ENCODE data around the gene CA6.

DNA sequence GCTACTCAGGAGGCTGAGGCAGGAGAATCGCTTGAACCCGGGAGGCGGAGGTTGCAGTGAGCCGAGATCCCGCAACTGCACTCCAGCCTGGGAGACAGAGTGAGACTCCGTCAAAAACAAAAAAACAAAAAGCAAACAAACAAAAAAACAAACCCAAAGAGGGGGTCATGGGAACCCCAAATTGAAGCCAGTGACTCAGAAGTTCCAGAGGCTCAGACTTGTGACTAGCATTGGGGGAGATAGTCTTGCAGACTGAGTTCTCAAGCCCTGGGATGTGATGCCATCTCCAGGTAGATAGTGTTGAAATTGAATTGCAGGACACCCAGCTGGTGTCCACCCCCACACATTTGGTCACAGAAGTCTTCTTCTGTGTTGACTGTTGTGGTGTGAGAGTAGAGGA lies 42.3 kb upstream of the CA6 start:
- TF ChIP-seq TAF1 (IDR thresholded peaks at IDR 0.05; ENCODE audit: borderline replicate concordance, insufficient read depth, low read length), result no peak
- TF ChIP-seq, protein P1, sequence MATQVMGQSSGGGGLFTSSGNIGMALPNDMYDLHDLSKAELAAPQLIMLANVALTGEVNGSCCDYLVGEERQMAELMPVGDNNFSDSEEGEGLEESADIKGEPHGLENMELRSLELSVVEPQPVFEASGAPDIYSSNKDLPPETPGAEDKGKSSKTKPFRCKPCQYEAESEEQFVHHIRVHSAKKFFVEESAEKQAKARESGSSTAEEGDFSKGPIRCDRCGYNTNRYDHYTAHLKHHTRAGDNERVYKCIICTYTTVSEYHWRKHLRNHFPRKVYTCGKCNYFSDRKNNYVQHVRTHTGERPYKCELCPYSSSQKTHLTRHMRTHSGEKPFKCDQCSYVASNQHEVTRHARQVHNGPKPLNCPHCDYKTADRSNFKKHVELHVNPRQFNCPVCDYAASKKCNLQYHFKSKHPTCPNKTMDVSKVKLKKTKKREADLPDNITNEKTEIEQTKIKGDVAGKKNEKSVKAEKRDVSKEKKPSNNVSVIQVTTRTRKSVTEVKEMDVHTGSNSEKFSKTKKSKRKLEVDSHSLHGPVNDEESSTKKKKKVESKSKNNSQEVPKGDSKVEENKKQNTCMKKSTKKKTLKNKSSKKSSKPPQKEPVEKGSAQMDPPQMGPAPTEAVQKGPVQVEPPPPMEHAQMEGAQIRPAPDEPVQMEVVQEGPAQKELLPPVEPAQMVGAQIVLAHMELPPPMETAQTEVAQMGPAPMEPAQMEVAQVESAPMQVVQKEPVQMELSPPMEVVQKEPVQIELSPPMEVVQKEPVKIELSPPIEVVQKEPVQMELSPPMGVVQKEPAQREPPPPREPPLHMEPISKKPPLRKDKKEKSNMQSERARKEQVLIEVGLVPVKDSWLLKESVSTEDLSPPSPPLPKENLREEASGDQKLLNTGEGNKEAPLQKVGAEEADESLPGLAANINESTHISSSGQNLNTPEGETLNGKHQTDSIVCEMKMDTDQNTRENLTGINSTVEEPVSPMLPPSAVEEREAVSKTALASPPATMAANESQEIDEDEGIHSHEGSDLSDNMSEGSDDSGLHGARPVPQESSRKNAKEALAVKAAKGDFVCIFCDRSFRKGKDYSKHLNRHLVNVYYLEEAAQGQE (IDR thresholded peaks at IDR 0.05; ENCODE audit: insufficient read depth in 1 of 2, low read depth in 2 of 2, low read length in 2 of 2), result no peak
- no peak for TF ChIP-seq SIN3A (IDR thresholded peaks at IDR 0.05; ENCODE audit: borderline replicate concordance, insufficient read depth, low read length)

All from PFSK-1 (cell line).